ENCODE data around the gene CACNA1C.
A peak's percentile ranks its signal among the peaks of the same experiment; 100 is the strongest.

Gene CACNA1C

DNA sequence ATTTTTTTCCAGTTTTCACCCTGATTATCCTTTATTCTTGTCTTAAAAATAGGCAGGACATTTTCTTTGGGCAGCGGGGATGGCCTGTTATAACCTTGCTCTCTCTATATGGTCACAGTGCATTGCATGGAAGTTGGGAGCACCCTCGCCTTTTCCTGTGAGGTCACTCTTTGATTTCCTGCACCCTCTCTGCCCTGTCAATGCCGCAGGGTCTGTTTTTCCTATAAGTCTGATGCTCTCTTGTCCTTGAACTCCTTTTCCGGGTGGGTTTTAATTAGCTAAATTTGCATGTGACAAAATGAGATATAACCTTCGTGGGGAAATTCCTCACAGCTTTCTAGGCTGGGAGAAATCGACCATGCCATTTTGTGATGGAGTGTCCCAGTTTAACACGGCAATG, 194.3 kb downstream of the CACNA1C start:
- DNase-seq: no peak
- Histone ChIP-seq H3K36me3 (replicated peaks) (no peaks in the 10 kb centered on the region), H3K4me3 (ENCODE audit: low read depth, low read length) (no peak overlapping the region), H3K27ac (no peak overlapping the region), H3K27me3 (replicated peaks) (no peaks in the 10 kb centered on the region)
- TF ChIP-seq, protein P1, sequence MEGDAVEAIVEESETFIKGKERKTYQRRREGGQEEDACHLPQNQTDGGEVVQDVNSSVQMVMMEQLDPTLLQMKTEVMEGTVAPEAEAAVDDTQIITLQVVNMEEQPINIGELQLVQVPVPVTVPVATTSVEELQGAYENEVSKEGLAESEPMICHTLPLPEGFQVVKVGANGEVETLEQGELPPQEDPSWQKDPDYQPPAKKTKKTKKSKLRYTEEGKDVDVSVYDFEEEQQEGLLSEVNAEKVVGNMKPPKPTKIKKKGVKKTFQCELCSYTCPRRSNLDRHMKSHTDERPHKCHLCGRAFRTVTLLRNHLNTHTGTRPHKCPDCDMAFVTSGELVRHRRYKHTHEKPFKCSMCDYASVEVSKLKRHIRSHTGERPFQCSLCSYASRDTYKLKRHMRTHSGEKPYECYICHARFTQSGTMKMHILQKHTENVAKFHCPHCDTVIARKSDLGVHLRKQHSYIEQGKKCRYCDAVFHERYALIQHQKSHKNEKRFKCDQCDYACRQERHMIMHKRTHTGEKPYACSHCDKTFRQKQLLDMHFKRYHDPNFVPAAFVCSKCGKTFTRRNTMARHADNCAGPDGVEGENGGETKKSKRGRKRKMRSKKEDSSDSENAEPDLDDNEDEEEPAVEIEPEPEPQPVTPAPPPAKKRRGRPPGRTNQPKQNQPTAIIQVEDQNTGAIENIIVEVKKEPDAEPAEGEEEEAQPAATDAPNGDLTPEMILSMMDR (IDR thresholded peaks at IDR 0.05; ENCODE audit: low read depth, low read length, missing control alignments): no peak
- in situ Hi-C loops (cut with HindIII; ENCODE audit: low pct_ligation_motif_present, low sequenced_read_pairs): no loop called here

DNA sequence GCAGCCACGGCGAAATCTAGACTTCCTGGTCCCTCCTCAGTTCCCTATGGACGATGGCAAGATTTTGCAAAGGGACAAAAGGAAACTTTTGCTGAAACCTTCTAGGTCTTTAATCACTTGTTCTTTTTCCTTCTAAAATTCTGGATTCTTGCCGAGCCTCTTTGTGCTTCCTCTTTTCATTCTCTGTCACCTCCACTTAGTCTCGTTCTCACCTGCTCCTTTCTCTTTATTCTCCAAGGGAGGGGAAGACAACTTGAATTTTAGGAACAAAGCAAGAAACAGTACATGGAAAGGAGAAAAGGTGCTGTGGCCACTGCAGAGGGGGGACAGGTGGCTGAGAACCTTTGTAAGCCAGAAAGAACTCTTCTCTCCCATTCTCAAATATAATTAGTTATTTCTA, 194.8 kb downstream of the CACNA1C start:
- Histone ChIP-seq H3K27ac (no peak overlapping the region), H3K27me3 (replicated peaks) (no peaks in the 10 kb centered on the region), H3K36me3 (replicated peaks) (no peaks in the 10 kb centered on the region), H3K4me3 (ENCODE audit: low read depth, low read length) (no peak overlapping the region)
- in situ Hi-C loops (cut with HindIII; ENCODE audit: low pct_ligation_motif_present, low sequenced_read_pairs): no loop called here
- DNase-seq: no peak
- TF ChIP-seq, protein P1 (IDR thresholded peaks at IDR 0.05; ENCODE audit: low read depth, low read length, missing control alignments): no peak

DNA sequence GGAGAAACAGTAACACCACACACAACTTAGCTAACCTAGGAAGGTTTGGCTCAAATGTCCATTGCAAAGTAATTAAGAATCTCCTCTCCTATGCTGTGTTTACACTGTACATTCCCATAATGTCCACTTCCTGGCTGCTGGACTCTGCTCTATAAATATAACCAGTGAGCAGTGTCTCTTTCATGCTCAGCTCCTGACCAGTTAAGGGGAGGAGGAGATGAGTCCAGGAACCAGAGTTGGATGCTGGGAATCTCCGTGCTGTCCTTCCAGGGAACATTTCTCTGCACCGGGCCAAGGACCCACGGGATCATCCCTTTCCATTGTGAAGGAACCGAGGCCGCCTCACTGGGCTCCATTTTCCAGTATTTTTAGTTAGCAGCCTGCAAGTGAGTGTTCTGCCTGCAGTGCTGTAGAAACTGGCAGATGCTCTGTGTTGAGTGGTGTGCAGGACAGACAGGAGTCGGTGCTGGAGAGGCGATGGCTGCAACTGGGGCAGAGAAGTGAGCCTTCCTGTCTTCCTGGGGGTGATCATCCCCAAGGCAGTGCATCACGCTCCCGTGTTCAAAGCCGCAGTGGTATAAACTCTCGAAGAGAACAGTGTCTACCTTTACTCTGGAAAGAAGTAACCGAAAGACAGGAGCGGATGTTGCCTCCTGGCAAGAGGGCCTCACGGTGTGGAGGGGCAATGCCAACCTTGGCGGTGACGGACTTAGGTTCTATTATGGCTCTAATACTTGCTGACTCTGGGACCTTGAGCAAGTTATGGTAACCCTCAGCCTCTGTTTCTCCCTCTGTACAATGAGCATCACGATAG, 195.5 kb downstream of the CACNA1C start:
- Histone ChIP-seq H3K27me3 (replicated peaks) (no peaks in the 10 kb centered on the region), H3K27ac (no peak overlapping the region), H3K4me3 (ENCODE audit: low read depth, low read length) (no peak overlapping the region), H3K36me3 (replicated peaks) (no peaks in the 10 kb centered on the region)
- no peak for DNase-seq
- in situ Hi-C loops (cut with HindIII; ENCODE audit: low pct_ligation_motif_present, low sequenced_read_pairs): no loop called here
- TF ChIP-seq, protein P1 (IDR thresholded peaks at IDR 0.05; ENCODE audit: low read depth, low read length, missing control alignments): no peak

DNA sequence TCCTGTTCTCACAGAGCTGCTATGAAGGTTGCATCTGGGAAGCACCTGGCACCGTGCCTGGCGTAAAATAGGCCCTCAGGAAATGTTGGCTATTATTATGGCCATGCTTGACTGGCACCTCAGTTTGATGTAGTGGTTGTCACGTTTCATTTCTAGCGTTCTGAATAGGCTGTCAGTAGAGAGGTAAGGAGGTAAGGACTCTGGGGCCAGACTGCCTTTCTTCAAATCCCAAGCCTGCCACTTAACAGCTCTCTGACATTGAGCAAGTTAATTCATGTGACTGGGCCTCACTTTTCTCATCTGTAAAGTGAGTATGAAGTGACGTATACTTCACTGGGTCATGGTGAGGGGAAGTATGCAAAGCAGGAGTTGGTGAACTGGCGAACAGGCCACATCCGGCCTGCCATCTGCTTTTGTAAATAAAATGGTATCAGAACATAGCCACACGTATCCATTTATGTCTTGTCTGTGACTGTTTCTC, 196.2 kb downstream of the CACNA1C start:
- no peak overlapping the region for H3K27ac ChIP-seq
- no peaks in the 10 kb centered on the region for H3K36me3 ChIP-seq (replicated peaks)
- DNase-seq: peak; percentile 37
- in situ Hi-C loops (cut with HindIII; ENCODE audit: low pct_ligation_motif_present, low sequenced_read_pairs): no loop called here
- TF ChIP-seq, protein P1 (IDR thresholded peaks at IDR 0.05; ENCODE audit: low read depth, low read length, missing control alignments): no peak
- H3K4me3 ChIP-seq (ENCODE audit: low read depth, low read length): no peak overlapping the region
- H3K27me3 ChIP-seq (replicated peaks): no peaks in the 10 kb centered on the region

DNA sequence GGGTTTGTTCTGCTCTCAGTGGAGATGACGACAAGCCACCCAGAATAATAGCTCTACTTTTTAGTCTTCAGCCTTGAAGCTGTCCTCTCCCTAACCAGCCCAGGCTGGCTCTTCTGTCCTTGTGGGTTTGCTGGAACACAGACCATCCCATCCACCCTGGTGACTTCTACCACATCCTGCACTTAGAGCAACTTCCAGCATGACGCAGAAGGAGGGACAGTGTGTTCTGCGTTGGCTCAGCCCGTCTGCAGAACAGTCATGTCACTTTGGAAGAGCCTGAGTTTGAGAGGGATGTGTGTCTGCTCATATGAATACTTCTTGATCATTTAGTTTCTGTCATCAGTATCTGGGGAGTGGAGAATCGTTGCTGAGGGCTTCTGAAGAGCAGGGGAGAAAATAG, 198.0 kb downstream of the CACNA1C start:
- H3K4me3 ChIP-seq (ENCODE audit: low read depth, low read length): no peak overlapping the region
- no peak overlapping the region for H3K27ac ChIP-seq
- in situ Hi-C loops (cut with HindIII; ENCODE audit: low pct_ligation_motif_present, low sequenced_read_pairs): no loop called here
- DNase-seq: peak; percentile 41
- no peaks in the 10 kb centered on the region for H3K27me3 ChIP-seq (replicated peaks)
- TF ChIP-seq, protein P1 (IDR thresholded peaks at IDR 0.05; ENCODE audit: low read depth, low read length, missing control alignments): no peak
- no peaks in the 10 kb centered on the region for H3K36me3 ChIP-seq (replicated peaks)

Measured in brain microvascular endothelial cell (primary cell).